ENCODE data around the gene TMEM143. TPM values are rescaled to one million over a fixed set of nuclear protein-coding genes. Genes with fewer than 3 reads are reported as not detected.

The TMEM143 gene
- total RNA-seq, 1 experiment from 2014 or later, result 15.2 TPM

DNA sequence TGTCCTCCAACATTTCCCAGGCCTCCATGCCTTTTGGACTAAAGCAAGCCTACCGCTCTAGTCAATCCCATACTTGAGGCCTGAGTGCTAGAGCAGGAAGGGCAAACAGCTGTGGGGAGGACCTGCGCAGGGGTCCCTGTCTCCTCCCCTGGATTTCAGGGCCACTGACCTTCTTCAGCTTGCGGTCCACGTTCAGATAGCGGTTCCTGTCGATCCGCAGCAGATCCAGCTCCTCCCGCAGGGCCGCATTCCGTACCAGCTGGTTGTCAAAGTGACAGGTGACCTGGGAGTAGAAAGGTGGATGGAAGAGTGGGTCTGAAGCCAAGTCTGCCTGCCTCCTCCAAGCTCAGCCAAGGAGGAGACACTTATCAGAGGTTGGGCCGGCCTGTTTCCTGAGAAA, 52.4 kb downstream of the TMEM143 start:
- Histone ChIP-seq H3K9me3 (ENCODE audit: control insufficient read depth, low read depth, low read length) (no peaks in the 10 kb centered on the region), H3K79me2 (ENCODE audit: insufficient read depth, low read length) (no peaks in the 10 kb centered on the region), H2BK5ac (ENCODE audit: insufficient read length, low read length) (no peak overlapping the region), H4K91ac (ENCODE audit: insufficient read length, low read depth, low read length) (no peak overlapping the region), H4K5ac (ENCODE audit: insufficient read length, low read depth, low read length) (no peak overlapping the region), H3K79me1 (ENCODE audit: insufficient read depth, low read depth, low read length, poor library complexity, severe bottlenecking) (no peaks in the 10 kb centered on the region), H2BK120ac (ENCODE audit: low read depth, low read length, poor library complexity, severe bottlenecking) (no peak overlapping the region), H3T11ph (ENCODE audit: low read length) (no peak overlapping the region), H3K23me2 (ENCODE audit: insufficient read length, low read depth, low read length, poor library complexity, severe bottlenecking) (no peaks in the 10 kb centered on the region), H4K20me1 (ENCODE audit: control insufficient read depth, insufficient read depth, insufficient read length) (no peaks in the 10 kb centered on the region), H3K56ac (ENCODE audit: insufficient read length, low read depth, low read length) (no peak overlapping the region), H2BK15ac (ENCODE audit: low read depth, low read length) (no peak overlapping the region), H2AFZ (ENCODE audit: low read length) (no peak overlapping the region), H2AK5ac (ENCODE audit: insufficient read length, low read length) (no peak overlapping the region), H3K18ac (ENCODE audit: insufficient read length, low read depth, low read length) (no peak overlapping the region), H3K27me3 (ENCODE audit: insufficient read depth, low read length) (no peaks in the 10 kb centered on the region), H3K27ac (ENCODE audit: insufficient read length, low read depth, low read length) (no peak overlapping the region), H3K4me1 (ENCODE audit: insufficient read depth, low read length) (no peaks in the 10 kb centered on the region), H3K4me2 (ENCODE audit: insufficient read depth, insufficient read length, low read length) (no peak overlapping the region), H3K23ac (ENCODE audit: insufficient read length, low read depth, low read length) (no peak overlapping the region), H2BK12ac (ENCODE audit: insufficient read length, low read depth, low read length) (no peak overlapping the region), H3K4ac (ENCODE audit: low read depth, low read length) (no peak overlapping the region), H3K9ac (ENCODE audit: extremely low read depth, insufficient read length, low read length) (no peak overlapping the region), H4K8ac (replicated peaks; ENCODE audit: insufficient read length, low read depth, low read length) (no peak overlapping the region), H2BK20ac (ENCODE audit: low read depth, low read length, poor library complexity, severe bottlenecking) (no peak overlapping the region), H3K14ac (ENCODE audit: insufficient read depth, low read length) (no peak overlapping the region; the same call in 1 of the 2 replicates)
- WGBS (ENCODE audit: extremely low coverage, insufficient read length, low lambda C conversion rate), result no CpG with 5 or more reads among the region's 11 CpGs
- Mint-ChIP-seq H3K27me3 (ENCODE audit: low read depth) (peaks cover 2% of the 10 kb centered on the region), H3K27ac (no peak overlapping the region), H3K36me3 (ENCODE audit: insufficient read depth in 1 of 3, low read depth in 3 of 3) (no peaks in the 10 kb centered on the region), H3K4me3 (no peak overlapping the region), H3K4me1 (peaks cover 8 to 11% of the 10 kb centered on the region in 2 experiments), H3K9me3 (no peaks in the 10 kb centered on the region; a peak in 1 of 5 replicates)
- TF ChIP-seq, protein P1, sequence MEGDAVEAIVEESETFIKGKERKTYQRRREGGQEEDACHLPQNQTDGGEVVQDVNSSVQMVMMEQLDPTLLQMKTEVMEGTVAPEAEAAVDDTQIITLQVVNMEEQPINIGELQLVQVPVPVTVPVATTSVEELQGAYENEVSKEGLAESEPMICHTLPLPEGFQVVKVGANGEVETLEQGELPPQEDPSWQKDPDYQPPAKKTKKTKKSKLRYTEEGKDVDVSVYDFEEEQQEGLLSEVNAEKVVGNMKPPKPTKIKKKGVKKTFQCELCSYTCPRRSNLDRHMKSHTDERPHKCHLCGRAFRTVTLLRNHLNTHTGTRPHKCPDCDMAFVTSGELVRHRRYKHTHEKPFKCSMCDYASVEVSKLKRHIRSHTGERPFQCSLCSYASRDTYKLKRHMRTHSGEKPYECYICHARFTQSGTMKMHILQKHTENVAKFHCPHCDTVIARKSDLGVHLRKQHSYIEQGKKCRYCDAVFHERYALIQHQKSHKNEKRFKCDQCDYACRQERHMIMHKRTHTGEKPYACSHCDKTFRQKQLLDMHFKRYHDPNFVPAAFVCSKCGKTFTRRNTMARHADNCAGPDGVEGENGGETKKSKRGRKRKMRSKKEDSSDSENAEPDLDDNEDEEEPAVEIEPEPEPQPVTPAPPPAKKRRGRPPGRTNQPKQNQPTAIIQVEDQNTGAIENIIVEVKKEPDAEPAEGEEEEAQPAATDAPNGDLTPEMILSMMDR (conservative IDR thresholded peaks at IDR 0.05), result no peak
- no peak for DNase-seq
